SK-N-SH treated with all-trans-retinoic acid at 6 μM for 48 hours (cell line): ENCODE data around the gene ESRP2.
A peak's percentile ranks its signal among the peaks of the same experiment; 100 is the strongest.

Experiments
- ATAC-seq: fragments of 200-7000 bp; cut with Tn5 transposase; 3 replicates; pipeline ENCODE4 v1.9.1; 2020; ENCODE audit warnings: mild to moderate bottlenecking, moderate library complexity
- BACH2 ChIP-seq: fragments of 250-450 bp; sonication (Bioruptor Pico); IDR thresholded peaks from 2 replicates; pipeline ENCODE4 v1.9.0; 2021; ENCODE audit warnings: mild to moderate bottlenecking, borderline replicate concordance
- CSDC2 ChIP-seq: fragments of 250-450 bp; sonication (Bioruptor Pico); IDR thresholded peaks from 2 replicates; pipeline ENCODE4 v1.5.0; 2020; ENCODE audit warnings: mild to moderate bottlenecking, moderate library complexity
- GLIS3 ChIP-seq: fragments of 250-450 bp; sonication (Bioruptor Pico); IDR thresholded peaks from 2 replicates; pipeline ENCODE4 v1.5.0; 2020; ENCODE audit warnings: mild to moderate bottlenecking, moderate library complexity
- ISL1 ChIP-seq: fragments of 250-450 bp; sonication (Bioruptor Pico); IDR thresholded peaks from 2 replicates; pipeline ENCODE4 v2.1.2; 2022; ENCODE audit warnings: mild to moderate bottlenecking, moderate library complexity
- OSR1 ChIP-seq: fragments of 250-450 bp; sonication (Bioruptor Pico); IDR thresholded peaks from 2 replicates; pipeline ENCODE4 v1.8.0; 2022; ENCODE audit warnings: moderate library complexity, mild to moderate bottlenecking, inconsistent platforms
- PPARA ChIP-seq: fragments of 250-450 bp; sonication (Bioruptor Pico); IDR thresholded peaks from 2 replicates; pipeline ENCODE4 v1.5.0; 2020; ENCODE audit warnings: mild to moderate bottlenecking, borderline replicate concordance
- SNAI2 ChIP-seq: fragments of 250-450 bp; sonication (Bioruptor Pico); IDR thresholded peaks from 2 replicates; pipeline ENCODE4 v1.5.0; 2020; ENCODE audit warnings: mild to moderate bottlenecking, moderate library complexity
- TCF4 ChIP-seq: fragments of 250-450 bp; sonication (Bioruptor Pico); IDR thresholded peaks from 2 replicates; pipeline ENCODE4 v1.8.0; 2021; ENCODE audit warnings: mild to moderate bottlenecking, moderate library complexity, borderline replicate concordance
- TOX ChIP-seq: fragments of 250-450 bp; sonication (Bioruptor Pico); IDR thresholded peaks from 2 replicates; pipeline ENCODE4 v1.8.0; 2021; ENCODE audit warnings: mild to moderate bottlenecking, moderate library complexity, borderline replicate concordance
- ZC3H10 ChIP-seq: fragments of 250-450 bp; sonication (Bioruptor Pico); IDR thresholded peaks from 2 replicates; pipeline ENCODE4 v1.5.1; 2021; ENCODE audit warnings: mild to moderate bottlenecking, moderate library complexity
- ZFP3 ChIP-seq: fragments of 250-450 bp; sonication (Bioruptor Pico); IDR thresholded peaks from 2 replicates; pipeline ENCODE4 v1.5.0; 2020; ENCODE audit warnings: mild to moderate bottlenecking, moderate library complexity
- ZFP30 ChIP-seq: fragments of 450-650 bp; formaldehyde crosslinking; IDR thresholded peaks from 2 replicates; pipeline ENCODE4 v1.5.0; 2022; ENCODE audit warnings: mild to moderate bottlenecking, moderate library complexity
- ZNF565 ChIP-seq: fragments of 450-650 bp; formaldehyde crosslinking; conservative IDR thresholded peaks from 2 replicates; pipeline ENCODE4 v1.5.0; 2020; ENCODE audit warnings: low read depth, mild to moderate bottlenecking, moderate library complexity
- ZNF70 ChIP-seq: fragments of 450-650 bp; formaldehyde crosslinking; IDR thresholded peaks from 2 replicates; pipeline ENCODE4 v1.5.0; 2020; ENCODE audit warnings: mild to moderate bottlenecking, moderate library complexity
- ZNF8 ChIP-seq: fragments of 450-650 bp; formaldehyde crosslinking; IDR thresholded peaks from 2 replicates; pipeline ENCODE4 v1.5.0; 2020; ENCODE audit warnings: mild to moderate bottlenecking, moderate library complexity
- TF ChIP-seq, protein P1 (sequence below): fragments of 250-450 bp; sonication (Bioruptor Pico); IDR thresholded peaks from 2 replicates; pipeline ENCODE4 v1.5.1; 2021; ENCODE audit warnings: mild to moderate bottlenecking, moderate library complexity
- TF ChIP-seq, protein P2 (sequence below): fragments of 250-450 bp; sonication (Bioruptor Pico); IDR thresholded peaks from 2 replicates; pipeline ENCODE4 v1.5.0; 2020; ENCODE audit warnings: mild to moderate bottlenecking, moderate library complexity
- TF ChIP-seq, protein P3 (sequence below): fragments of 250-450 bp; sonication (Bioruptor Pico); IDR thresholded peaks from 2 replicates; pipeline ENCODE4 v1.5.1; 2020; ENCODE audit warnings: low read depth, mild to moderate bottlenecking, moderate library complexity
- TF ChIP-seq, protein P4 (sequence below): fragments of 250-450 bp; sonication (Bioruptor Pico); IDR thresholded peaks from 2 replicates; pipeline ENCODE4 v1.8.0; 2020; ENCODE audit warnings: mild to moderate bottlenecking, moderate library complexity, borderline replicate concordance

The ESRP2 gene

DNA sequence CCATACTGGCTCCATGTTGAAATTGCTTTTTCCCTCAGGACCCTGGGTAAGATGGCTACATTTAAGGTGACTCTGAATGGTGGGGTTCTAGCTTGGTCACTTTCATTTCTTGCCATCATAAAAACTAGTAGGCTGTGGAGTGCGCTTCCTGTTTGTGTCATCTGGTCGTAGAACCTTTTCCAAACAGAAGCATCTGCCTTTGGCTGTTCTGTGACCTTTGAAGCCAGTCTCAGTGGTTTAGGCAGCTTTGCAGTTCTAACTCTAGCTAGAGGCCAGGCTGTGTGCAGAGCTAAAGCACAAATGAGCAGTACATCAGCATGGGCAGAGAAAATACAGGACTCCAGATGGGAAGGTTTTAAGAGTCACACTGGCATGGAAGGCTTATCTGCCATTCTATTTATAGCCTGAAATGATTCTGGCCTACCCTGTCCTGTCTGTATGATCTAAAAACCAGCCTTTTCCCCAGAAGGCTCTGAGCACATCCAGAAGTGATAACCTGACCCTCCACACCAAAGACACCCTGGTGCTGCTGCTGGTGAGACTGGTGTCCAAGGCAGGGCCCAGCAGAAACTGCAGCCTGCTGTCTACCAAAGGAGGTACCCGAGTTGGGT, 8.6 kb downstream of the ESRP2 start:
- TF ChIP-seq TOX: no peak
- TF ChIP-seq ISL1 (CRISPR knock-in tag): no peak
- no peak for TF ChIP-seq ZNF70
- no peak for TF ChIP-seq CSDC2 (CRISPR knock-in tag)
- ATAC-seq: no peak

DNA sequence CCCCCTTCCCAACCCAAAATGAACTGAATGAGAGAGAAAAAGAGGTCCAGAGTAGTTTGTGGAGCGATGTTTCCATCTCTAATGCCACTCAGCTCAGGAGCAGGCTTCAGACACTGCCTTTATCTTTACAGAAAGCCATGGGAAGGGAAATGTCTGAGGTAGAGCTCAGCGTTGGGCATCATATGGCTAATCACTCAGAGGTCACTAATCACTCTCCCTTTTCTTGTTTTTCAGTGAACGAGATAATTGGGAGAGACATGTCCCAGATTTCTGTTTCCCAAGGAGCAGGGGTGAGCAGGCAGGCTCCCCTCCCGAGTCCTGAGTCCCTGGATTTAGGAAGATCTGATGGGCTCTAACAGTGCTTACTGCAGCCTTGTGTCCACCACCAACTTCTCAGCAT, 9.8 kb downstream of the ESRP2 start:
- ATAC-seq: no peak
- TF ChIP-seq TCF4 (CRISPR knock-in tag): no peak
- no peak for TF ChIP-seq ZC3H10 (CRISPR knock-in tag)
- no peak for TF ChIP-seq ZNF565 (CRISPR knock-in tag)
- TF ChIP-seq GLIS3 (CRISPR knock-in tag): no peak
- TF ChIP-seq TOX: no peak
- TF ChIP-seq OSR1 (CRISPR knock-in tag): no peak
- TF ChIP-seq ZNF8 (CRISPR knock-in tag): no peak
- TF ChIP-seq, protein P1, sequence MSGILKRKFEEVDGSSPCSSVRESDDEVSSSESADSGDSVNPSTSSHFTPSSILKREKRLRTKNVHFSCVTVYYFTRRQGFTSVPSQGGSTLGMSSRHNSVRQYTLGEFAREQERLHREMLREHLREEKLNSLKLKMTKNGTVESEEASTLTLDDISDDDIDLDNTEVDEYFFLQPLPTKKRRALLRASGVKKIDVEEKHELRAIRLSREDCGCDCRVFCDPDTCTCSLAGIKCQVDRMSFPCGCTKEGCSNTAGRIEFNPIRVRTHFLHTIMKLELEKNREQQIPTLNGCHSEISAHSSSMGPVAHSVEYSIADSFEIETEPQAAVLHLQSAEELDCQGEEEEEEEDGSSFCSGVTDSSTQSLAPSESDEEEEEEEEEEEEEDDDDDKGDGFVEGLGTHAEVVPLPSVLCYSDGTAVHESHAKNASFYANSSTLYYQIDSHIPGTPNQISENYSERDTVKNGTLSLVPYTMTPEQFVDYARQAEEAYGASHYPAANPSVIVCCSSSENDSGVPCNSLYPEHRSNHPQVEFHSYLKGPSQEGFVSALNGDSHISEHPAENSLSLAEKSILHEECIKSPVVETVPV (CRISPR knock-in tag): no peak
- TF ChIP-seq, protein P2, sequence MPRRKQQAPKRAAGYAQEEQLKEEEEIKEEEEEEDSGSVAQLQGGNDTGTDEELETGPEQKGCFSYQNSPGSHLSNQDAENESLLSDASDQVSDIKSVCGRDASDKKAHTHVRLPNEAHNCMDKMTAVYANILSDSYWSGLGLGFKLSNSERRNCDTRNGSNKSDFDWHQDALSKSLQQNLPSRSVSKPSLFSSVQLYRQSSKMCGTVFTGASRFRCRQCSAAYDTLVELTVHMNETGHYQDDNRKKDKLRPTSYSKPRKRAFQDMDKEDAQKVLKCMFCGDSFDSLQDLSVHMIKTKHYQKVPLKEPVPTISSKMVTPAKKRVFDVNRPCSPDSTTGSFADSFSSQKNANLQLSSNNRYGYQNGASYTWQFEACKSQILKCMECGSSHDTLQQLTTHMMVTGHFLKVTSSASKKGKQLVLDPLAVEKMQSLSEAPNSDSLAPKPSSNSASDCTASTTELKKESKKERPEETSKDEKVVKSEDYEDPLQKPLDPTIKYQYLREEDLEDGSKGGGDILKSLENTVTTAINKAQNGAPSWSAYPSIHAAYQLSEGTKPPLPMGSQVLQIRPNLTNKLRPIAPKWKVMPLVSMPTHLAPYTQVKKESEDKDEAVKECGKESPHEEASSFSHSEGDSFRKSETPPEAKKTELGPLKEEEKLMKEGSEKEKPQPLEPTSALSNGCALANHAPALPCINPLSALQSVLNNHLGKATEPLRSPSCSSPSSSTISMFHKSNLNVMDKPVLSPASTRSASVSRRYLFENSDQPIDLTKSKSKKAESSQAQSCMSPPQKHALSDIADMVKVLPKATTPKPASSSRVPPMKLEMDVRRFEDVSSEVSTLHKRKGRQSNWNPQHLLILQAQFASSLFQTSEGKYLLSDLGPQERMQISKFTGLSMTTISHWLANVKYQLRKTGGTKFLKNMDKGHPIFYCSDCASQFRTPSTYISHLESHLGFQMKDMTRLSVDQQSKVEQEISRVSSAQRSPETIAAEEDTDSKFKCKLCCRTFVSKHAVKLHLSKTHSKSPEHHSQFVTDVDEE (CRISPR knock-in tag): no peak
- TF ChIP-seq, protein P3, sequence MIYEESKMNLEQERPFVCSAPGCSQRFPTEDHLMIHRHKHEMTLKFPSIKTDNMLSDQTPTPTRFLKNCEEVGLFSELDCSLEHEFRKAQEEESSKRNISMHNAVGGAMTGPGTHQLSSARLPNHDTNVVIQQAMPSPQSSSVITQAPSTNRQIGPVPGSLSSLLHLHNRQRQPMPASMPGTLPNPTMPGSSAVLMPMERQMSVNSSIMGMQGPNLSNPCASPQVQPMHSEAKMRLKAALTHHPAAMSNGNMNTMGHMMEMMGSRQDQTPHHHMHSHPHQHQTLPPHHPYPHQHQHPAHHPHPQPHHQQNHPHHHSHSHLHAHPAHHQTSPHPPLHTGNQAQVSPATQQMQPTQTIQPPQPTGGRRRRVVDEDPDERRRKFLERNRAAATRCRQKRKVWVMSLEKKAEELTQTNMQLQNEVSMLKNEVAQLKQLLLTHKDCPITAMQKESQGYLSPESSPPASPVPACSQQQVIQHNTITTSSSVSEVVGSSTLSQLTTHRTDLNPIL (CRISPR knock-in tag): no peak
- TF ChIP-seq ISL1 (CRISPR knock-in tag): no peak
- TF ChIP-seq ZFP30: no peak
- no peak for TF ChIP-seq PPARA (CRISPR knock-in tag)
- TF ChIP-seq ZNF70: no peak
- TF ChIP-seq SNAI2: no peak

DNA sequence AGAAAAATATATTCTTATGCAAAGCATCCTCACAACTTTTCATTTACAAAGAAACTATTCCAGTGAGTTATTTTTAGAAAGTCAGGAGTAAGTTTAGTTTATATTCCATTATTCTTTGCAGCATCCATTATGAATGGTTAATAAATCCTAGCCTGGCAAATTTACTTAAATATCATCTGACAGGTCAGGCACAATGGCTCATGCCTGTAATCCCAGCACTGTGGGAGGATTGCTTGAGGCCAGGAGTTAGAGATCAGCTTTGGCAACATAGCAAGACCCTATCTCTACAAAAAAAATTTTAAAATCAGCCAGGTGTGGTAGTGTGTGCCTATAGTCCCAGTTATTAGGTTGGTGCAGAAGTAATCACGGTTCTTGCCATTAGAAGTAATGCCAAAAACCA, 12.9 kb downstream of the ESRP2 start:
- ATAC-seq: peak; percentile 50; the same call in 2 of the 3 replicates
- TF ChIP-seq OSR1 (CRISPR knock-in tag): no peak
- no peak for TF ChIP-seq ZFP30
- TF ChIP-seq, protein P4, sequence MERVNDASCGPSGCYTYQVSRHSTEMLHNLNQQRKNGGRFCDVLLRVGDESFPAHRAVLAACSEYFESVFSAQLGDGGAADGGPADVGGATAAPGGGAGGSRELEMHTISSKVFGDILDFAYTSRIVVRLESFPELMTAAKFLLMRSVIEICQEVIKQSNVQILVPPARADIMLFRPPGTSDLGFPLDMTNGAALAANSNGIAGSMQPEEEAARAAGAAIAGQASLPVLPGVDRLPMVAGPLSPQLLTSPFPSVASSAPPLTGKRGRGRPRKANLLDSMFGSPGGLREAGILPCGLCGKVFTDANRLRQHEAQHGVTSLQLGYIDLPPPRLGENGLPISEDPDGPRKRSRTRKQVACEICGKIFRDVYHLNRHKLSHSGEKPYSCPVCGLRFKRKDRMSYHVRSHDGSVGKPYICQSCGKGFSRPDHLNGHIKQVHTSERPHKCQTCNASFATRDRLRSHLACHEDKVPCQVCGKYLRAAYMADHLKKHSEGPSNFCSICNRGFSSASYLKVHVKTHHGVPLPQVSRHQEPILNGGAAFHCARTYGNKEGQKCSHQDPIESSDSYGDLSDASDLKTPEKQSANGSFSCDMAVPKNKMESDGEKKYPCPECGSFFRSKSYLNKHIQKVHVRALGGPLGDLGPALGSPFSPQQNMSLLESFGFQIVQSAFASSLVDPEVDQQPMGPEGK (CRISPR knock-in tag): no peak
- no peak for TF ChIP-seq CSDC2 (CRISPR knock-in tag)
- TF ChIP-seq, protein P1 (CRISPR knock-in tag): no peak
- TF ChIP-seq ZNF8 (CRISPR knock-in tag): no peak
- no peak for TF ChIP-seq BACH2 (CRISPR knock-in tag)
- no peak for TF ChIP-seq ZFP3 (CRISPR knock-in tag)

DNA sequence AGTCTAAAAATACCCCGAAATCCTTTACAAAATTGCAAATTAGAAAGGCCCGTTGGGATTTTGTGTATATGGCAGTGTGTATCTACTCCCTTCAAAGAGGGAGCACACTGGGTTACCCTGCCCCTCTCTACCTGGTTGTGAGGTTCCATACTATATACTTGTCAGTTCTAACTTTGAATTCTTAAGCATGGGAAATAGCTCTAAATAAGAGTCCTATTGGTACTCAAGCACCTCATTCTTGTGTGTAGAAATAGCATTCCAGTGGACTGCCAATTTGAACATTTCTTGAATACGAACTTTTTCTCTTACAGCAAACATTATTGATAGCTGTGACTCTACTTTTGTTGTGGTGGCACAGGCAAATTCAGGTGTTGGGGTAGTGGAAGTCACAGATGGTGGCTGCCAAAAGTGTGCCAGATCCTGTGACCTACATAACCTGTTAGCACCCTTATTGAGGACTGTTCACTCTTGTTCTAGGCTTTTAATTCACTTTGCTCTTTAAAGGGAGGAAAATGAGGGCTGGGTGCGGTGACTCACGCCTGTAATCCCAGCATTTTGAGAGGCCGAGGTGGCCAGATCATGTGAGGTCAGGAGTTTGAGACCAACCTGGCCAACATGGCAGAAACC, 16.1 kb downstream of the ESRP2 start:
- TF ChIP-seq OSR1 (CRISPR knock-in tag): no peak
- TF ChIP-seq, protein P1 (CRISPR knock-in tag): no peak
- TF ChIP-seq GLIS3 (CRISPR knock-in tag): no peak
- TF ChIP-seq, protein P2 (CRISPR knock-in tag): no peak
- TF ChIP-seq TOX: no peak
- TF ChIP-seq SNAI2: no peak
- TF ChIP-seq, all 23 proteins: peak for 0

More for the DNA sequence above, 16.1 kb downstream of the ESRP2 start:
- ATAC-seq: no peak
